Measurements from ENCODE around the gene HHATL. TPM values are rescaled to one million over a fixed set of nuclear protein-coding genes. Genes with fewer than 3 reads are reported as not detected.

HHATL gene
- total and polyA plus RNA-seq, 8 donors, result 0.81 to 6.9 (median 0.90) TPM; not detected in 5

DNA sequence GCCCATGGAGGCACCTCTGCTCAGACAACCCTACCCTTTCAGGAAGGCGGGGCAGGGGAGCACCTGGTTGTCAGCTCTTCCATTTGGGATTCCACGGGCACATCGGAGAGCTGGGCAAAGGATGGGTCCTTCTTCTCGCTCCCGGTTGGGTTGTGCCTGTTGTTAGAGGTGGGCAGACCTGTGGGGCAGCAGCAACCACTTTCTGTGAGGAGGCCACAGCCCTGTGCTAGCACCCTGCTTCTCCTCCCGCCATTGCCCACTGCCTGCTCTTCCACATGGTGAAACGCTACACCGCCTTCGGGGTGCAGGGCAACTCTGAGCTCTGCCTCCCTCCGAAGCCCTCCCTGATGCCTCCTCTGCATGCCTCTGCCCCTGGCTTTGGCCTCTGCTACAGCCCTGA, 7.0 kb upstream of the HHATL start:
- intact Hi-C loops (cut with DNase I; ENCODE audit: low total_unique reads), result no loop called here
- TF ChIP-seq POLR2A (IDR thresholded peaks at IDR 0.05), result no peak
- no peak for TF ChIP-seq EP300 (IDR thresholded peaks at IDR 0.05)
- TF ChIP-seq, protein P1, sequence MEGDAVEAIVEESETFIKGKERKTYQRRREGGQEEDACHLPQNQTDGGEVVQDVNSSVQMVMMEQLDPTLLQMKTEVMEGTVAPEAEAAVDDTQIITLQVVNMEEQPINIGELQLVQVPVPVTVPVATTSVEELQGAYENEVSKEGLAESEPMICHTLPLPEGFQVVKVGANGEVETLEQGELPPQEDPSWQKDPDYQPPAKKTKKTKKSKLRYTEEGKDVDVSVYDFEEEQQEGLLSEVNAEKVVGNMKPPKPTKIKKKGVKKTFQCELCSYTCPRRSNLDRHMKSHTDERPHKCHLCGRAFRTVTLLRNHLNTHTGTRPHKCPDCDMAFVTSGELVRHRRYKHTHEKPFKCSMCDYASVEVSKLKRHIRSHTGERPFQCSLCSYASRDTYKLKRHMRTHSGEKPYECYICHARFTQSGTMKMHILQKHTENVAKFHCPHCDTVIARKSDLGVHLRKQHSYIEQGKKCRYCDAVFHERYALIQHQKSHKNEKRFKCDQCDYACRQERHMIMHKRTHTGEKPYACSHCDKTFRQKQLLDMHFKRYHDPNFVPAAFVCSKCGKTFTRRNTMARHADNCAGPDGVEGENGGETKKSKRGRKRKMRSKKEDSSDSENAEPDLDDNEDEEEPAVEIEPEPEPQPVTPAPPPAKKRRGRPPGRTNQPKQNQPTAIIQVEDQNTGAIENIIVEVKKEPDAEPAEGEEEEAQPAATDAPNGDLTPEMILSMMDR (IDR thresholded peaks at IDR 0.05), result no peak
- no peak for TF ChIP-seq POLR2AphosphoS5 (IDR thresholded peaks at IDR 0.05)
- Histone ChIP-seq H3K36me3 (no peaks in the 10 kb centered on the region), H3K27me3 (no peaks in the 10 kb centered on the region), H3K4me3 (no peak overlapping the region), H3K9me3 (no peaks in the 10 kb centered on the region), H3K4me1 (no peaks in the 10 kb centered on the region), H3K27ac (no peak overlapping the region)
- no peak for DNase-seq
- WGBS, 5 donors, result 87 to 96% (median 95%) methylated on average over 9 to 10 of the region's 10 CpGs

DNA sequence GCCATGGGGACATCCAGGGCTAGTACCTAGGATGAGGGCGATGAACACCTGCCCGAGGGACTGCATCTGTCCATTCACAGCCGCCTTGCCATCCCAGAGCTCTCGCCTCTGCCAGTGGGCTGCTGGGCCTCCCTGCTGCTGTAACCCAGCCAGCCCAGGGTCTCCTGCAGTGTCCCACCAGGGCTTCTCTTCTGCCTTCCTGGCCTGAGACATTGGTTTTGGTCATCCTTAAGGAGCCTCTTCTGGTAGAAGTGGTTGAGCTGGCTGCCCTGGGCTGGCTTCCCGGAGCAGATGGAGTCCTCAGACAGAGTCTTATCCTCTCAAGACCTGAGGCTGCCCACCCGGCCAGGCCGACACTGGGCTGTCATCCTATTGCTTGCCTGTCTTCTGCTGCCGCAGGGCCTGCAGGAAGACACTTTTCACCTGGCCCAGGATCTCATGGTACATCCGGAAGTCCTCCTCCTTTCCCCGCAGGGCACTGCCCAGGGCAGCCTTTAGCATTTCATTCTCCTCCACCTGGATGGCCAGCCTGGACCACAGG, 6.1 kb upstream of the HHATL start:
- intact Hi-C loops (cut with DNase I; ENCODE audit: low total_unique reads), result no loop called here
- no peak for DNase-seq
- no peaks in the 10 kb centered on the region for H3K27me3 ChIP-seq
- no peaks in the 10 kb centered on the region for H3K4me1 ChIP-seq
- 83 to 95% (median 85%) methylated on average over 7 to 10 of the region's 10 CpGs for WGBS, 5 donors
- no peak overlapping the region for H3K27ac ChIP-seq
- TF ChIP-seq POLR2A (IDR thresholded peaks at IDR 0.05) (no peak), EP300 (IDR thresholded peaks at IDR 0.05) (no peak), POLR2AphosphoS5 (IDR thresholded peaks at IDR 0.05) (no peak)
- TF ChIP-seq, protein P1 (IDR thresholded peaks at IDR 0.05), result no peak
- no peaks in the 10 kb centered on the region for H3K9me3 ChIP-seq
- no peaks in the 10 kb centered on the region for H3K36me3 ChIP-seq
- H3K4me3 ChIP-seq, result no peak overlapping the region

DNA sequence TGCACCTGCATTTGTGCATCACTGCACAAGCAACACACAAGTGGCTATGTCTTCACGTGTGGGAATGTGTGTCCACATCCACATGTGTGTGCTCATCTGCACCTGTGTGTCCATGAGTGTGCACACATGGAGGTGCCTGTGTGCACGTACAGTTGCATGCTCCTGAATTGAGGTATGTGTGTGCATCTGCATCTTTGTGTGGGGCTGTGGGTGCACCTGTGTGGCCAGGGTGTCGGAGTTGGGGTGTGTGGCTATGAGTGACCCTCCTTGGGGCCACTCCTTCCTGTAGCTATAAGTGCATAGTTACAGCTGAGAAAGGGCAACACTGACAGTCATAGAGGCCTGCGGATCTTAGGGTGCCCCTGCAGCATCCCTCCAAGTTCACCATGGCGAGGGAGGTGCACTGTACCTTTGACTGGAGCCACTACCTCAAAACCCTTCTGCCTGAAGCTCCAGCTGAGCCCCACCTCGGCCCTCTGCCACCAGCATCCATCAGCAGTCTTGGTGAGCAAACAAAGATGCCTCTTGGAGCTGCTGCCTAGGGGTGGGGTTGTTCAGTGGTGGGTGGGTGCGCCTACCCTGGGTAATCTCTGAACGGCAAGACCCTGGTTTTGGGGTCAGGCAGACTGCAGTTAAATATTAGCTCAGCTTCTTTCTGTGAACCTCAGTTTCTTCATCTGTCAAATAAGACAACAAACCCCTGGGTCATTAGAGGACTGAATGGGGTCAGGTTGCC, 5.2 kb upstream of the HHATL start:
- no peak overlapping the region for H3K4me3 ChIP-seq
- no peak for DNase-seq
- 62 to 90% (median 67%) methylated on average over 4 to 8 of the region's 8 CpGs for WGBS, 5 donors
- H3K4me1 ChIP-seq, result no peaks in the 10 kb centered on the region
- no peak overlapping the region for H3K27ac ChIP-seq
- intact Hi-C loops (cut with DNase I; ENCODE audit: low total_unique reads), result no loop called here
- H3K36me3 ChIP-seq, result no peaks in the 10 kb centered on the region
- H3K27me3 ChIP-seq, result peaks cover 0 to 7% (median 0%) of the 10 kb centered on the region in 3 donors
- no peaks in the 10 kb centered on the region for H3K9me3 ChIP-seq
- TF ChIP-seq POLR2AphosphoS5 (IDR thresholded peaks at IDR 0.05), result no peak

DNA sequence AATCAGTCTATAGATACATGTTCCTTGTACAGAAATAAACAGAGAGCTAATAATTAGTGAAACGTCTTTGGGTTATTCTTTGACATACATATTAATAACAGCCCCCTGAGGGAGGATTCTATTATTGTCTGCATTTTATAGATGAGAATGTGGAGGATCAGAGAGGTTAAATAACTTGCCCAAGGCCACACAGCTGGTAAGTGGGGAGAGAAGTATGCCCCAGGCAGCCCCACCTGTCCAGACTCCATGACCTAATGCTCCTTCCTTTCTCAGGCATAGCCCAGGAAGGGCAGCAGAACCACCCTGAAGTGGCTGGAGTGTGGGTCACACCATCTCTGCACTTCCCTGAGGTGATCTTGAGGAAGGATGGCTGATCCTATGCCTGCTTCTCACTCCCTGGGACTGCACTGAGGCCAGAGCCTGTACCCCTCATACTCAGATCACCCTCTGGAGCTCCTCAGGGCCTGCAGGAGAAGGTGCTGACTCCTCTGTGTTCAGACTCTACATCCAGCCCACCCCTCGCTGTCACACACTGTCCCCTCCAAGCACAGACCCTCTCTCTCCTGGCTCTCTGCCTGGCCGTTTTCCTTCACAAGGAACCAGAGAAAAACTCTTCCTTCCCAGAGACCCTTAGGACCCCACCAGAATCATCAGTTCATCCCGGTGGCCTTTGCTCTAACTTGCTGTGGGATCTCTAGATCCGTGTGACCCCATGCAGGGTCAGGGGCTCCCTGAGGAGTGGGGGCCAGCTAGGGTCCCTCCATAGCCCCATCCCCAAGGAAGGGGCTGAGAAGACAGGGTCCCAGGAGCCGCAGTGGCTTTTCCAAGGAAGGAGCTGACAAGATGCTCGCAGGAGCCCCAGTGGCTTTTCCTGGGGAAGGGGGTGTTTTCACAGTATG, 4.4 kb upstream of the HHATL start:
- H3K9me3 ChIP-seq, result no peaks in the 10 kb centered on the region
- no peak overlapping the region for H3K27ac ChIP-seq
- no peaks in the 10 kb centered on the region for H3K36me3 ChIP-seq
- no peak for DNase-seq
- H3K27me3 ChIP-seq, result peaks cover 0 to 11% (median 0%) of the 10 kb centered on the region in 3 donors
- intact Hi-C loops (cut with DNase I; ENCODE audit: low total_unique reads), result no loop called here
- no peaks in the 10 kb centered on the region for H3K4me1 ChIP-seq
- WGBS, 5 donors, result 65 to 77% (median 75%) methylated on average over 7 of the region's 7 CpGs
- no peak overlapping the region for H3K4me3 ChIP-seq
- TF ChIP-seq POLR2AphosphoS5 (IDR thresholded peaks at IDR 0.05) (no peak), EP300 (IDR thresholded peaks at IDR 0.05) (no peak), POLR2A (IDR thresholded peaks at IDR 0.05) (no peak)
- TF ChIP-seq, protein P1 (IDR thresholded peaks at IDR 0.05), result no peak
